Adipocyte (in vitro differentiated cells): Measurements from ENCODE around the gene WDR90.
A peak's percentile ranks its signal among the peaks of the same experiment; 100 is the strongest.

Source experiments
- DNase-seq: peaks from one replicate; pipeline ENCODE4 v3.0.0-alpha.2; 2015; ENCODE audit warnings: low read depth
- H3K27me3 ChIP-seq: replicated peaks from 2 replicates; pipeline ENCODE4 v1.7.0; 2013; ENCODE audit warnings: mild to moderate bottlenecking, low read length, moderate library complexity; ENCODE audit not compliant: control insufficient read depth, insufficient read depth
- H3K36me3 ChIP-seq: 2 replicates; pipeline ENCODE4 v1.7.0; 2013; ENCODE audit warnings: low read length, mild to moderate bottlenecking, moderate library complexity; ENCODE audit not compliant: control insufficient read depth, insufficient read depth, severe bottlenecking
- H3K4me1 ChIP-seq: 2 replicates; pipeline ENCODE4 v1.7.0; 2013; ENCODE audit warnings: mild to moderate bottlenecking, low read length, moderate library complexity; ENCODE audit not compliant: control insufficient read depth, insufficient read depth
- H3K4me3 ChIP-seq: 2 replicates; pipeline ENCODE4 v1.7.0; 2013; ENCODE audit warnings: mild to moderate bottlenecking, low read length, moderate library complexity
- H3K9ac ChIP-seq: 2 replicates; pipeline ENCODE4 v1.7.0; 2013; ENCODE audit warnings: mild to moderate bottlenecking, low read length, moderate library complexity
- H3K9me3 ChIP-seq: 2 replicates; pipeline ENCODE4 v1.7.0; 2013; ENCODE audit warnings: mild to moderate bottlenecking, low read length, moderate library complexity; ENCODE audit not compliant: control insufficient read depth

Gene WDR90

DNA sequence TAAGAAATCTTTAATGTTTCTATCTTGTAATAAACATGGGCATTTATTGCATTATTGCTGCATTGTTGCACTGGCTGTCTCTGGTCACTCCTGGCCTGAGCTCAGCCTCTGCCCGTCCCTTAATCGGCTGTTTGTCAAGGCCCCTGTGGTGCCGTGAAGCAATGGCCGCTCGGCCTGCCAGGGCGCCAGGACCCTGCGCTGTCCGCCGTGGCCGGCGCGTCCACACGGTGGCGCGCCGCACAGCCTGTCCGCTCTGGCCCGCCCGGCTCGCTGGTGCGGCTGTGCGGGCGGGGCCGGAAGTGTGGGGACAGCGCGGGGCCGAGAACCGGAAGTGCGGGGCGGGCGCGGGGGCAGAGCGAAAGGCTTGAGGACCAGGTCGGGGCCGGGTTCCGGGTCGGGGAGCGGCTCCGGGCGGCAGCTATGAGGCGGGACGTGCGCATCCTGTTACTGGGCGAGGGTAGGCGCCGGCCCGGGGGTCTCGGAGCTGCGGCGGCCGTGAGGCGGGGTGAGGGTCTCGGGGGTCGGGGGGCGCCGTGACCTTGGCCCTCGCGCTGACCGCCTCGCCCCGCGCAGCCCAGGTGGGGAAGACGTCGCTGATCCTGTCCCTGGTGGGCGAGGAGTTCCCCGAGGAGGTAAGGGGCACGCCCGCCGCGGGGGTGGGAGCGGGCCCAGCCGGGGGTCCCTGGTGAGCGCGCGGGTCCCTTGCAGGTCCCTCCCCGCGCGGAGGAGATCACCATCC, 18.8 kb downstream of the WDR90 start, which contains the start of gene RHOT2:
RHOT2 (plus strand) TSS at position 353 of the 739 bp plus-strand sequence; CDS start at position 421, 68 bp downstream.
- Histone ChIP-seq H3K9me3 (no peaks in the 10 kb centered on the region), H3K36me3 (peaks cover 31% of the 10 kb centered on the region), H3K27me3 (no peaks in the 10 kb centered on the region), H3K9ac (peak within 1 kb of the TSS; percentile 92), H3K4me1 (peaks cover 13% of the 10 kb centered on the region), H3K4me3 (peak within 1 kb of the TSS; percentile 90)
- DNase-seq: peak; percentile 98

DNA sequence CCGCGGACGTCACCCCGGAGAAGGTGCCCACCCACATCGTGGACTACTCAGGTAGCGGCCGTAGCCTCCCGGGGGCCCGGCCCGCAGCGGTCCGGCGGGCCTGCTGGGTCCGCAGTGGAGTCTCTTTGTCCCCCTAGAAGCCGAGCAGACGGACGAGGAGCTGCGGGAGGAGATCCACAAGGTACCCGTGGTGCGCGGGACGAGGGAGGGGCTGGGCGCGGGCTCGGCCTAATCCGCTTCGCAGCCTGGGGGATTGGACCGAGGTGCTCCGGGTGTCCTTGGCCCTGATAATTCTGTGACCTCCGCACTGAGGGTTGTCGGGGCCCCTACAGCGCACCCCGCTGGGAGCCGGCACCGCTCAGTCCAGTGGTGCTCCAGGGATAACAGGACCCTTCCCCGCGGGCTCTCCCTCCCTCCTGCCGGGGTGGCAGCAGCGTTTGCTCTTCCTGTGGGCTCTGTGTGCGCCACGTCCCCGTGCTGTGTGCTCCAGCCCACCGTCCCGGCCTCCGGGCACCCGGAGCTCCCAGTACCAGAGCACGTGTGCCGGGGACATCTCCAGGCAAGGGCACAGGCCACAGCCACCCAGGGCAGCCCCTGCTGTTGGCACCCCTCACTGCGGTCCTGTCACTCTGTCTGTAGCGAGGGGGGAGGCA, 19.5 kb downstream of the WDR90 start:
- peaks cover 38% of the 10 kb centered on the region for H3K36me3 ChIP-seq
- H3K4me3 ChIP-seq: peak overlapping the region; percentile 90
- peak overlapping the region; percentile 92 for H3K9ac ChIP-seq
- H3K9me3 ChIP-seq: no peaks in the 10 kb centered on the region
- peaks cover 13% of the 10 kb centered on the region for H3K4me1 ChIP-seq
- peak; percentile 48 for DNase-seq
- H3K27me3 ChIP-seq: no peaks in the 10 kb centered on the region

DNA sequence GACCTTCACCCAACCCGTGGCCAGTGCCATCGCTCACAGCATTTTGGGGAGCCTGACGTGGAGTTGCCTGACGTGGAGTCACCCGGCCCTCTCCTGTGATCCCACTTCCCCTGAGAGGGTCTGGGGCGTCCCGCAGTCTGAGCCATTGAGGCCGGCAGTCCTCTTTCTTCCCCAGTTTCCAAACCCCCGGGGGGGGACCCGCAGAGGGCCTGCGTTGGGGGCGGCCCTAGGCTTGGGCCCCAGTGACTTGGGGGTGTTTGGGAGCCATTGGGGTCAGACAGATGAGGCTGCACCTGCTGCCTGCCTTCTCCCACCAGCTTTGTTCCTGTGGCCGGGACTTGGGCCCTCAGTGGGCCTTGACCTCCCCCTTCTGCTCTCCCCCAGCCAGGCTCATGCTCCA, 20.5 kb downstream of the WDR90 start:
- H3K4me3 ChIP-seq: peak overlapping the region; percentile 90
- H3K4me1 ChIP-seq: peaks cover 13% of the 10 kb centered on the region
- H3K36me3 ChIP-seq: peaks cover 42% of the 10 kb centered on the region
- peak overlapping the region; percentile 92 for H3K9ac ChIP-seq
- no peak for DNase-seq
- H3K9me3 ChIP-seq: no peaks in the 10 kb centered on the region
- H3K27me3 ChIP-seq: no peaks in the 10 kb centered on the region

DNA sequence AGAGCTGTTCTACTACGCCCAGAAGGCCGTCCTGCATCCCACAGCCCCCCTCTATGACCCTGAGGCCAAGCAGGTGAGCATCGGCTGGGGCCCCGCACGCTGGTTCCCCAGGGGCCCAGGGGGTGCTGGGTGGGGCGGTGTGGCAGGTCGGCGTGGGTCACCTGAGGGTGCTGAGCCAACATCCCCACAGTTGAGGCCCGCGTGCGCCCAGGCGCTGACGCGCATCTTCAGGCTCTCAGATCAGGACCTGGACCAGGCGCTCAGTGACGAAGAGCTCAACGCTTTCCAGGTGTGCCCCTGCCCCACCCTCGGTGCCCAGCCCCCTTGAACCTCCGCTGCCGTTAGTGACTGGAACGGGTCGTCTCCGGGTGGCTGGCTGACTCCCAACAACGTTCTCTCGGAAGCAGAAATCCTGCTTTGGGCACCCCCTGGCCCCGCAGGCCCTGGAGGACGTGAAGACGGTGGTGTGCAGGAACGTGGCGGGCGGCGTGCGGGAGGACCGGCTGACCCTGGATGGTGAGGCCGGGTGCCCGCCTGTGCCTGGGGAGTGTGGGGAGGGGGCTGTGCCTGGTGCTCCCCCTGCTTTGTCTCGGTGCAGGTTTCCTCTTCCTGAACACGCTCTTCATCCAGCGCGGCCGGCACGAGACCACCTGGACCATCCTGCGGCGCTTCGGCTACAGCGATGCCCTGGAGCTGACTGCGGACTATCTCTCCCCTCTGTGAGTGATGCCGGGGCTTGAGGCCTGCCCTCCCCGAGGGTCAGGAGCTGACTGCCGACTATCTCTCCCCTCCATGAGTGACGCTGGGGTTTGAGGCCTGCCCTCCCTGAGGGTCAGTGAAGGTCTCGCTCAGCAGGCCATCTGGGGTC, 21.6 kb downstream of the WDR90 start:
- no peak for DNase-seq
- Histone ChIP-seq H3K9me3 (no peaks in the 10 kb centered on the region), H3K36me3 (peaks cover 42% of the 10 kb centered on the region), H3K27me3 (no peaks in the 10 kb centered on the region), H3K9ac (no peak overlapping the region), H3K4me3 (no peak overlapping the region), H3K4me1 (peaks cover 17% of the 10 kb centered on the region)

GRCh38 chr16:671353-672131, 22.4 kb downstream of the WDR90 start:
- Histone ChIP-seq H3K36me3 (peaks cover 42% of the 10 kb centered on the region), H3K9me3 (no peaks in the 10 kb centered on the region), H3K4me1 (peaks cover 17% of the 10 kb centered on the region), H3K9ac (no peak overlapping the region), H3K27me3 (no peaks in the 10 kb centered on the region), H3K4me3 (no peak overlapping the region)
- DNase-seq: no peak

DNA sequence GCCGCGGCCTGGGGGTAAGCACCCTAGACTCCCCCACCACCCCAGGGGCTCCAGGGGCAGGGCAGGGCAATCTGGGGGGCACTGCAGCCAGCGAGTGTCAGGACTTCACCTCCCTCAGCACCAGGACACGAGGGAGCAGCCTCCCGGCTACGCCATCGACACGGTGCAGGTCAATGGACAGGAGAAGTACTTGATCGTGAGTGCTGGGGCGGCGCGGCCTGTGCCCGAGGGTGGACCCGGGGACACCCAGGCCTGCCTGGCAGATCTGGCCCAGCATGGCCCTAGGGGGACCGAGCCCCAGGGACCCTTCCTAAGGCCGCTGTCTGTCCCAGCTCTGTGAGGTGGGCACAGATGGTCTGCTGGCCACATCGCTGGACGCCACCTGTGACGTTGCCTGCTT, 23.2 kb downstream of the WDR90 start:
- H3K9ac ChIP-seq: no peak overlapping the region
- DNase-seq: no peak

GRCh38 chr16:672851-673250, 23.7 kb downstream of the WDR90 start:
- Histone ChIP-seq H3K27me3 (no peaks in the 10 kb centered on the region), H3K4me3 (no peak overlapping the region), H3K9ac (no peak overlapping the region), H3K36me3 (peaks cover 42% of the 10 kb centered on the region), H3K4me1 (peaks cover 12% of the 10 kb centered on the region), H3K9me3 (no peaks in the 10 kb centered on the region)
- DNase-seq: no peak

More for the DNA sequence above, 23.2 kb downstream of the WDR90 start:
- Histone ChIP-seq H3K27me3 (no peaks in the 10 kb centered on the region), H3K4me3 (no peak overlapping the region), H3K36me3 (peaks cover 42% of the 10 kb centered on the region), H3K4me1 (peaks cover 14% of the 10 kb centered on the region), H3K9me3 (no peaks in the 10 kb centered on the region)

DNA sequence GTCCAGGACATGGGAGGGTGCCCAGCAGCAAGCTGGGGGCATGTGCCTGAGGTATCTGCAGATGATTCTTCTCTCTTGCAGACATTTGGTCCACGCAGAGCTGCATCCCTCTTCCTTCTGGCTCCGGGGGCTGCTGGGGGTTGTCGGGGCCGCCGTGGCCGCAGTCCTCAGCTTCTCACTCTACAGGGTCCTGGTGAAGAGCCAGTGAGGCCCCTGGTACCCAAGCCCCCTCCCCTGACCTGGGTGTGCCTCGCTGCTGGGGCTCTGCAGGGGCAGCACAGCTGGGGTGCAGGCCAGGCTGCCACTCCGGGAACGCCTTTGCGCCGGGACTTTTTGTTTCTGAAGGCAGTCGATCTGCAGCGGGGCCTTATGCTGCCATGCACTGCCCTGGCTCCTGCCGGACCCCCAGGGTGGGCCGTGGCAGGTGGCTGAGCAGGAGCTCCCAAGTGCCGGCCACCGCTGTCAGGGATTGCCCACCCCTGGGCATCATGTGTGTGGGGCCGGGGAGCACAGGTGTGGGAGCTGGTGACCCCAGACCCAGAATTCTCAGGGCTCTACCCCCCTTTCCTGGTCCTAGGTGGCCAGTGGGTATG, 24.3 kb downstream of the WDR90 start:
- DNase-seq: no peak
- Histone ChIP-seq H3K9ac (no peak overlapping the region), H3K4me3 (no peak overlapping the region), H3K9me3 (no peaks in the 10 kb centered on the region), H3K4me1 (peaks cover 12% of the 10 kb centered on the region), H3K36me3 (peaks cover 42% of the 10 kb centered on the region), H3K27me3 (no peaks in the 10 kb centered on the region)

DNA sequence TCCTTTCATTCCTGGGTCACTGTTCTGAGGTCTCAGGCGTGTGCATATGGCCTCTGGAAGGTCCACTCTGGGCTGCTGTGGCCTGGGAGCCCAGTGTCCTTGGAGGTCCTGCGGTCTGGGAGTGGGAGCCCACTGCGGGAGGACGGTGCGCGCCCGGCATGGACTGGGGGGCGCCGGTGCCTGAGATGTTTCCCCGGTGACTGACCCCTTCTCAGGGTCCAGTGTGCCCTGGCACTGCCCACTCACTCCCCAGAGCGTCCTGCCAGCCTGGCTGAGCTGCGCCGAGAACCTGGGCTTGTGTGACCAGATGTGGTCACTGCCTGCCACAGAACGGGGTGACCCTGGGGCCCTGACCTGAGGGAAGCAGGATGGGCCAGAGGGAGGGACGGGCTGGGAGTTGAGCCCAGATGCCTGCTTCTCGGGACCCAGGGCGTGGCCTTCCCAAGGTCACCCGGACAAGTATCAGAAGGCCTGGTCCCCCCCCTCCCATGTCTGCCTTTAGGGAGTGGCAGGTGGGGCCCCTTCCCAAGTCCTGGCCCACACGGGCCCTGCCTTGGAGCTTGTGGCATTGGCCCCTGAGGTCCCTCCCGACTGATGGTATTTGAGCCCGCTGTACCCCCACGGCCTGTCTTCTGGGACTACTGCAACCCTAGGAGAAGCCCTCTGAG, 25.2 kb downstream of the WDR90 start:
- H3K36me3 ChIP-seq: peaks cover 42% of the 10 kb centered on the region
- DNase-seq: no peak

More for the DNA sequence above, 25.2 kb downstream of the WDR90 start:
- Histone ChIP-seq H3K27me3 (no peaks in the 10 kb centered on the region), H3K4me1 (peaks cover 6% of the 10 kb centered on the region), H3K4me3 (no peak overlapping the region), H3K9ac (no peak overlapping the region), H3K9me3 (no peaks in the 10 kb centered on the region)
